Thyroid gland (tissue), 4 donors: Measurements from ENCODE around the gene POLR1A. TPM values are rescaled to one million over a fixed set of nuclear protein-coding genes. Genes with fewer than 3 reads are reported as not detected.

Experiments used
- DNase-seq, 2 donors: peaks; one replicate each; pipeline ENCODE4 v3.0.0-alpha.2; 2019
- H3K27ac ChIP-seq, 3 donors: fragments of 200-600 bp; sonication (generic); 1 replicate in 2 of 3; 2 replicates in 1 of 3; pipeline ENCODE4 v1.5.1; 2016 to 2019; ENCODE audit warnings: mild to moderate bottlenecking in 1 of 3, moderate library complexity in 1 of 3
- H3K27me3 ChIP-seq: fragments of 200-600 bp; sonication (generic); one replicate; pipeline ENCODE4 v1.5.1; 2019
- H3K36me3 ChIP-seq, 2 donors: fragments of 200-600 bp; sonication (generic); one replicate each; pipeline ENCODE4 v1.5.1; 2016 to 2019
- H3K4me1 ChIP-seq, 2 donors: fragments of 200-600 bp; sonication (generic); one replicate each; pipeline ENCODE4 v1.5.1; 2017 to 2019
- H3K4me3 ChIP-seq, 3 donors: fragments of 200-600 bp; sonication (generic); replicated peaks in 1 of 3; 1 replicate in 2 of 3; 2 replicates in 1 of 3; pipeline ENCODE4 v1.5.1; 2016; ENCODE audit warnings: mild to moderate bottlenecking in 1 of 3
- H3K9me3 ChIP-seq: fragments of 200-600 bp; sonication (generic); one replicate; pipeline ENCODE4 v1.5.1; 2017
- POLR2A ChIP-seq, 2 donors: fragments of 450-650 bp; IDR thresholded peaks; one replicate each; pipeline ENCODE4 v1.6.1; 2017; ENCODE audit warnings: antibody characterized with exemption in 2 of 2, mild to moderate bottlenecking in 2 of 2, moderate library complexity in 1 of 2
- WGBS, 2 donors: methylation state at CpG; one replicate each; pipeline ENCODE4 v1.1.5; 2017; 5-methylcytosine and 5-hydroxymethylcytosine counted together
- intact Hi-C: fragments of 100-400 bp; cut with DNase I; formaldehyde crosslinking; loops from one replicate; pipeline ENCODE4 v1.15.1; 2023
- total RNA-seq, 4 donors: library from RNA; depleted of rRNA; stranded (reverse); fragments of >200 nt; gene quantifications; one replicate each; pipeline ENCODE4 v1.2.3, GENCODE V29; 2016
- TF ChIP-seq, protein P1 (sequence below), 6 experiments: fragments of 200-600 bp in 3 of 6; fragments of 450-650 bp in 3 of 6; sonication (generic) in 3 of 6; IDR thresholded peaks; one replicate each; pipeline ENCODE4 v1.5.1; 2016 to 2019; ENCODE audit warnings: antibody characterized with exemption in 6 of 6, mild to moderate bottlenecking in 2 of 6, inconsistent platforms in 1 of 6, moderate library complexity in 1 of 6

Gene POLR1A
- total RNA-seq, 4 donors from 2014 or later = 13.5 to 32.6 (median 24.1) TPM

DNA sequence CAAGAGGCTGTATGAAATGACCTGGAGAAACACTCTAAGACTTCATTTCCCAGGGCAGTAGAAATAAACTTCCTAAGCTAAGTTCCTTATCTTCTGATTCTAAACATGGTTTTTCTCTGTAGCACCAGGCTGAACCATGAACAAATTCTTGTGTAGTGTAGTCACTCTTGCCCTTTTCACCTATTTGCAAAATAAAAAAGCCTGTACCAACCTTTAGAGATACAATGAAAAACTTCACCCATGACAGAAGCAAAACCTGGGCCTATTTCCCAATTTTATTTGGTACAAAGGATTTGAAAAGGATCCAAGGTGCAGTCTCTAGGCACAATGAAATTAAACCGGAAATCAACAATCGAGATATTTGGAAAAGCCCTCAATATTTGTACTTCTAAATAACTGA is 43.6 kb downstream of the POLR1A start:
- intact Hi-C loops = no loop called here
- no peak for DNase-seq
- WGBS, 2 donors = 35 to 68% methylated on average over 2 of the region's 2 CpGs
- Histone ChIP-seq H3K27me3 (no peaks in the 10 kb centered on the region), H3K27ac (peak overlapping the region; percentile 20 to 63 (median 46)), H3K36me3 (no peaks in the 10 kb centered on the region), H3K4me3 (no peak overlapping the region), H3K4me1 (peaks cover 6 to 33% of the 10 kb centered on the region in 2 donors), H3K9me3 (no peaks in the 10 kb centered on the region)
- TF ChIP-seq, protein P1, sequence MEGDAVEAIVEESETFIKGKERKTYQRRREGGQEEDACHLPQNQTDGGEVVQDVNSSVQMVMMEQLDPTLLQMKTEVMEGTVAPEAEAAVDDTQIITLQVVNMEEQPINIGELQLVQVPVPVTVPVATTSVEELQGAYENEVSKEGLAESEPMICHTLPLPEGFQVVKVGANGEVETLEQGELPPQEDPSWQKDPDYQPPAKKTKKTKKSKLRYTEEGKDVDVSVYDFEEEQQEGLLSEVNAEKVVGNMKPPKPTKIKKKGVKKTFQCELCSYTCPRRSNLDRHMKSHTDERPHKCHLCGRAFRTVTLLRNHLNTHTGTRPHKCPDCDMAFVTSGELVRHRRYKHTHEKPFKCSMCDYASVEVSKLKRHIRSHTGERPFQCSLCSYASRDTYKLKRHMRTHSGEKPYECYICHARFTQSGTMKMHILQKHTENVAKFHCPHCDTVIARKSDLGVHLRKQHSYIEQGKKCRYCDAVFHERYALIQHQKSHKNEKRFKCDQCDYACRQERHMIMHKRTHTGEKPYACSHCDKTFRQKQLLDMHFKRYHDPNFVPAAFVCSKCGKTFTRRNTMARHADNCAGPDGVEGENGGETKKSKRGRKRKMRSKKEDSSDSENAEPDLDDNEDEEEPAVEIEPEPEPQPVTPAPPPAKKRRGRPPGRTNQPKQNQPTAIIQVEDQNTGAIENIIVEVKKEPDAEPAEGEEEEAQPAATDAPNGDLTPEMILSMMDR (IDR thresholded peaks at IDR 0.05) = no peak
- TF ChIP-seq POLR2A (IDR thresholded peaks at IDR 0.05) = no peak

DNA sequence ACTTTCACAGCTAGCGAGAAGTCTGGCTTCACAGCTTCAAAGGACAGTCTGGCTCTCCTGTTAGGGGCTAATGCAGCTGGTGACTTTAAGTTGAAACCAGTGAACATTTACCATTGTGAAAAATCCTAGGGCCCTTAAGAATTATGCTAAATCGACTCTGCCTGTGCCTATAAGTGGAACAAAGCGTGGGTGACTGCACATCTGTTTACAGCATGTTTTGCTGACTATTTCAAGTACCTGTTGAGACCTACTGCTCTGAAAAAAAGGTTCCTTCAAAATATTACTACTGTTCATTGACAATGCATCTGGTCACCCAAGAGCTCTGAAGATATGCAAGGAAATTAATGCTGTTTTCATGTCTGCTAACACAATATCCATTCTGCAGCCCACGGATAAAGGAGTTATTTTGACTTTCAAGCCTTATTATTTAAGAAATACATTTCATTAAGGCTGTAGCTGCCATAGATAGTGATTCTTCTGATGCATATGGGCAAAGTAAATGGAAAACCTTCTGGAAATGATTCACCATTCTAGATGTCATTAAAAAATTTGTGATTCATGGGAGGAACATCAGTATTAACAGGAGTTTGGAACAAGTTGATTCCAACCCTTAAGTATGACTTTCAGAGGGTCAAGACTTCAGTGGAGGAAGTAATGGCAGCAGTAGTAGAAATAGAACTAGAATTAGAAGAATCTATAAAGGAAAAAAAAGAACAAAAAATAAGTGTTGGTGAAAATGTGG is 48.9 kb downstream of the POLR1A start:
- WGBS, 2 donors = 77 to 78% methylated on average over 4 of the region's 4 CpGs
- Histone ChIP-seq H3K27ac (no peak overlapping the region), H3K9me3 (no peaks in the 10 kb centered on the region), H3K4me3 (no peak overlapping the region), H3K27me3 (no peaks in the 10 kb centered on the region), H3K36me3 (peaks cover 11 to 16% of the 10 kb centered on the region in 2 donors), H3K4me1 (peaks cover 2 to 11% of the 10 kb centered on the region in 2 donors)
- TF ChIP-seq, protein P1 (IDR thresholded peaks at IDR 0.05) = no peak
- no peak for TF ChIP-seq POLR2A (IDR thresholded peaks at IDR 0.05)
- DNase-seq = peak in 1 of 2 donors; percentile 23
- intact Hi-C loops = no loop called here

DNA sequence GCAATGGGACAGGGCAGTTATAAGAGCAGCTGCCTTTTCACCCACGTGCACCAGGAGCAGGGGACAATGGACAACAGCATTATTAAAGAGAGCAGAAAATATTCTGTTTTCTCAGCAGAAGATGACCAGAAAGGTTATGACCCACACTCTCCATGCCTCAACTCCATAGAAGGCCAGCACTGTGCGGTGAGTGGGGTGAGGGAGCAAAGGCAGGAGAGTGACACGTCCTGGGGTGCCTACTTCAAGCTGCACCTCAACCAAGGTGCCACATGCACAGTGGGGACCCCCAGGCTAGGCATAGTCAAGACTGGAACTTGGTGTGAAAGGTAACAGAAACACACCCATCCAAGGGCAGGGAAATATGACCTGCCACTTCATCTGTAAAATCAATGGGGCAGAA is 50.4 kb downstream of the POLR1A start:
- 79 to 87% methylated on average over 3 of the region's 3 CpGs for WGBS, 2 donors
- intact Hi-C loops = no loop called here
- Histone ChIP-seq H3K4me3 (no peak overlapping the region), H3K4me1 (peaks cover 0 to 7% of the 10 kb centered on the region in 2 donors), H3K36me3 (peaks cover 11 to 20% of the 10 kb centered on the region in 2 donors), H3K9me3 (no peaks in the 10 kb centered on the region), H3K27me3 (no peaks in the 10 kb centered on the region), H3K27ac (no peak overlapping the region)
- no peak for DNase-seq
- no peak for TF ChIP-seq POLR2A (IDR thresholded peaks at IDR 0.05)
- TF ChIP-seq, protein P1 (IDR thresholded peaks at IDR 0.05) = no peak

DNA sequence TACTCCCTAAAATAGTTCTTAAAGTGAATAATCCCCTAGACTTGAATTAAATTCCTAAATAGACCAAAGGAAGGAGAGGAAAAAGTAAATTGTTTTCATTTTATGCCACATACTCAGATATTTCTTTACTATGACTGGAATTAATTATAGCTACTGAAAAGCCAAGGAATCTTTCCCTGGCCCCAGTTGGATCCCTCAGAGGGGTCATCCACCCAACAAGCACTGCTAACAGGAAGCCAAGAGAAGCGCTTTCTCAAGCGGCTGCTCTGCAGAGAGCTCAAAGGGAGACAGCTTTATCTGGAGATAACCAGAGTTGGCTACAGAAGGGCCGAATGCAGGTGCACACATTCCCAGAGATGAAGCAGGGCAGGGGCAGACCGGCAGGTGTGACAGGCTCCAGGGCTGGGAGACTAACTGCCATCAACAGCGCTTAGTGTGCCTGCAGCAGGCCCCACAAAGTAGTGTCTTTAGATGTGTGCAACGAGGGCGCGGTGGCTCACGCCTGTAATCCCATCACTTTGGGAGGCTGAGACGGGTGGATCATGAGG is 51.1 kb downstream of the POLR1A start:
- H3K4me3 ChIP-seq = no peak overlapping the region
- TF ChIP-seq, protein P1 (IDR thresholded peaks at IDR 0.05) = no peak
- no peak for TF ChIP-seq POLR2A (IDR thresholded peaks at IDR 0.05)
- H3K36me3 ChIP-seq = peaks cover 11 to 20% of the 10 kb centered on the region in 2 donors
- H3K4me1 ChIP-seq = peaks cover 0 to 7% of the 10 kb centered on the region in 2 donors
- H3K27ac ChIP-seq = no peak overlapping the region
- no peaks in the 10 kb centered on the region for H3K9me3 ChIP-seq
- 91 to 97% methylated on average over 10 of the region's 10 CpGs for WGBS, 2 donors
- DNase-seq = no peak
- no peaks in the 10 kb centered on the region for H3K27me3 ChIP-seq
- intact Hi-C loops = no loop called here

DNA sequence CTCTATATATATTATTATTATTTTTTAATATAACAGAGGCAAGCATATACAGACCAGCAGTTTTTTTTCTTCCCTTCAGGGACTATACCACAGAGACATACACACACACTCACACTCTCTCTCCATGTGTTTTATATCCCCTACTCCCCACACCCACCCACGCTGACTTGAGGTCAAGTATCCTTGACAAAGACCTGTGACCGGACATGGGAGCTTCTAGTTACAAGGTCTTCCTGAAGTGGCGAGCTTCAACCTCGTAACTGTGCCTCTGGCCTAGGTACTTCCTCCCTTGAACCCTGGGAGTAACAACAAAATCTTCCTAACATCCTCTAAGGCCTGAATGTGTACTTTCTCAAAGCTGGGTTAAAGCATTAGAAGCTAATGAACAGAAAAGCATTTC is 52.5 kb downstream of the POLR1A start:
- no peak for DNase-seq
- WGBS, 2 donors = 89% methylated on average over 4 of the region's 4 CpGs
- Histone ChIP-seq H3K27ac (no peak overlapping the region), H3K4me3 (no peak overlapping the region), H3K4me1 (peaks cover 0 to 16% of the 10 kb centered on the region in 2 donors), H3K36me3 (peaks cover 11 to 20% of the 10 kb centered on the region in 2 donors), H3K27me3 (no peaks in the 10 kb centered on the region), H3K9me3 (no peaks in the 10 kb centered on the region)
- intact Hi-C loops = no loop called here
- no peak for TF ChIP-seq POLR2A (IDR thresholded peaks at IDR 0.05)
